Inferior parietal cortex (tissue), 1 donor: ENCODE data around the gene TFRC.
A peak's percentile ranks its signal among the peaks of the same experiment; 100 is the strongest.
"Not testable (repeated sequence)": the region's sequence is repeated elsewhere in the genome, so short reads cannot be mapped to it uniquely, and the experiment has no call there.

Experiments used
- DNase-seq: peaks from one replicate; pipeline ENCODE4 v3.0.0-alpha.2; 2016; ENCODE audit errors: extremely low spot score

Gene TFRC

DNA sequence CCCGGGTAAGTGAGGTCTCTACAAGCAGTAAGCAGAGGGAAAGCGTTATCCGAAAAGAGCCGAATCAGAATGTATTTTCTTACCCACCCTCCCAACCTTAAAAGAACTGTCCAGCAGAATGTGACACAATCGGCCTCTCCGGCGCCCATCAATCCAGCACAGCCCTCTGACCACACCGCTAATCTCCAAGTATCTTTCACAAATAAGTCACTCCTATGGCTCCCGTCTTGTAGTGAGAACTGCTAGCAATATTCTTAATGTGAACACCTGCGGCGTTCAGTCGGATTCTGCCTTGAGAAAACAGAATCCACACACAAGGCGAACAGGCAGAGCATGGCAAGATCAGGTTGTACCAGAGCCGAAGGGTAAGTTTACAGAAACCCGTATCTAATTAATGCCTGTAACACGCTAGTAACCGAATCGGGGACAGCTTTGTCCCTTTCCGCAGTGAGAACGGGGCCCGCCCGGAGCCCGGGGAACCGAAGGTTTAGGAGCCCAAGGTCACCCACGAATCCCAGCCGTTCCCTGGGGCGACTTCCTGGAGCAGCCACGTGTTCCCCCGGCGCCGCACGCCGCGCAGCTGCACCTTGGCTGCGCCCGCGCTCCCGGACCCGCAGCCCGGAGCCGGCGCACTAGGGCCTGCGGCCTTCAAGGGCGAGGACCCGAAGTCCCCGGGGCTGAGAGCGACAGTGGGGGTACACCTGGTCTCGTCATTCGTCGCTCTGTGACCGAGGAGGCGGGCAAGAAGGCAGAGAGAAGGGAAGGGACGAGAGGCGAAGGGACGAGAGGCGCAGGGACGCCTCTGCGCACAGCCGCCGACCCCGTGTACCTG lies 672 bp downstream of the TFRC start:
- DNase-seq = peak; percentile 68

GRCh38 chr3:196080101-196080846 lies 1.6 kb downstream of the TFRC start:
- DNase-seq = not testable (repeated sequence)

DNA sequence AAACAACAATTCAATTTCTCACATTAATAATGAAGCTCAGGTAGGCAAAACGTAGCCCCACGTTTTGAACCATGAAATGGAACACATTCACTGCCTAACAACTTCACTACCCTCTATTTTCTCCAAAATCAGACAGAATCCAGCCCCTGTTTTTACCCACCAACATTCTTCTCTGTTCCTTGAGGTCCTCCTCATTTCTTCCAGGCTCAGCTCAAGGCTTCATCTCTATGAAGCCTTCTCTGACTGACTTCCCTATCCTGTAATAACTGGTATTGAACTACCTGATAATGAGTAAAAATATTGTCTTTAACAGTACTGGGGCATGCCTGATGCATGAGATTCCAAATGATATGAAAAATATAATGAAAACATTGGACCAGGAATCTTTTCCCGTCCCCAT lies 2.2 kb downstream of the TFRC start:
- DNase-seq = no peak

GRCh38 chr3:196075013-196075412 lies 6.9 kb downstream of the TFRC start:
- DNase-seq = no peak

- DNase-seq = peak; percentile 90
Observed at GRCh38 chr3:196073255-196073753, 8.6 kb downstream of the TFRC start.

DNA sequence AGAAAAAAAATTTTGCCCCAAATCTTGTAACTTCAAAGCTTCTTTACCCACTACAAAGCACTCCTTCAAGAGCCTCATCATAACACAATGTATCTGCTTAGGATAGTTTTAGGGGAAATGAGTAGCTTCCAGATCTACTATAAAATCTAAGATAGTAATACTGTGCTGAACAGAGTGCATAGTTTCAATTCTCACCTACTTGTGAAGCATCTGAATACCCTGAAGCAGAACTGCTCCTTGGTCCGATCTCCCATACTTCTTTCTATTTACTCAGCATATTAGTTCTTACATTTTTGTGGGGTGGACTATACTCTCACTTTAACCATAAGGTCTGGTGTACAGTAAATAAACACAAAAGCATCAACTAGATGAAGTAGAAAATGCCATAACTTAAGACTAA lies 9.6 kb downstream of the TFRC start:
- no peak for DNase-seq

DNA sequence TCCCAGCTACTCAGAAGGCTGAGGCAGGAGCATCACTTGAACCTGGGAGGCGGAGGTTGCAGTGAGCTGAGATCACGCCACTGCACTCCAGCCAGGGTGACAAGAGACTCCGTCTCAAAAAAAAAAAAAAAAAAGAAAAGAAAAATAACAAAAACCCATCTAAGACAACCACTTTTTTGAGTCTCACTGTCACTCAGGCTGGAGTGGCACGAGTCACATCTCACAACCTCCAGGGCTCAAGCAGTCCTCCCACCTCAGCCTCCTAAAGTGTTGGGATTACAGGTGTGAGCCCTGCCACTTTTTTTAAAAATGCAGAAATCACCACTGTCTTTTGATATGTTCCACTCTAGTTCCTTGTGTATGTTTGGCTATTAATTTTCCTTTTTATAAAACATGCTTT lies 13.1 kb downstream of the TFRC start:
- DNase-seq = not testable (repeated sequence)

GRCh38 chr3:196067439-196067838 lies 14.5 kb downstream of the TFRC start:
- no peak for DNase-seq

DNA sequence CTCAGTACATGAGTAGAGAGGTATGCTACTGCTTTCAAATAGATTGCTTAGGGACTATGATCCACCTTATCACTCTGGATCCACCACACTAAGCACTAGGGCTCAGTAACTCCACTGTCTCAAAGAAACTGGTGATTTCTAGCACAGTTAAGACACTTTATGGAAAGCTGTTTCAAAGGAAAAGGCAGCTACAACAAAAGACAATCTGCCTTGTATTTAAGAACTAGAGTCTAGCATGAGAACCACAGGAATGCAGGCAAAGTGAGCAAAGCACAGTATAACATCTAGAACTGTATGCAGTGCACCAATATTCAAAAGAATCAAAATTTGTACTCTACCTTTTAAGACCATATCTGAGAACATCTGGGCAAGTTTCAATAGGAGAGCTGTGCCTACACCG lies 17.9 kb downstream of the TFRC start:
- DNase-seq = no peak

GRCh38 chr3:196063456-196063855 lies 18.4 kb downstream of the TFRC start:
- no peak for DNase-seq

DNA sequence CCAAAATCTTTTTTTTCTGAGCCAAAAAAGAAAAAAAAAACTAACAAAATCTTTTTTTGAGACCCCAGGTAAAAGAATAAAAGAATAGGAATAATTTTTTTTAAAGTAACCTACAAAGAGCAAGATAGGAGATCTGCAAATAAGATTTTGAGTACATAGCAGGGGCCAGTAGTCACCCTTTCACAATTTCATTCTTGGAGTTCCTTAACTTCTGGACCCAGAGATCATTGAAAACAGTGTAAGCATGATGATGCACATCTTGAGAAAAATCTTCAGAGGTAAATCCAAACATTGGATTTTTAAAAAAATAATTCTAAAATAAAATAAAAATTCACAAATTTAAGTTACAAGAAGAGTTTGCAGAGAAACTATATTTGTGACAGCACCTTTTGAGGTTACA lies 18.8 kb downstream of the TFRC start:
- no peak for DNase-seq

DNA sequence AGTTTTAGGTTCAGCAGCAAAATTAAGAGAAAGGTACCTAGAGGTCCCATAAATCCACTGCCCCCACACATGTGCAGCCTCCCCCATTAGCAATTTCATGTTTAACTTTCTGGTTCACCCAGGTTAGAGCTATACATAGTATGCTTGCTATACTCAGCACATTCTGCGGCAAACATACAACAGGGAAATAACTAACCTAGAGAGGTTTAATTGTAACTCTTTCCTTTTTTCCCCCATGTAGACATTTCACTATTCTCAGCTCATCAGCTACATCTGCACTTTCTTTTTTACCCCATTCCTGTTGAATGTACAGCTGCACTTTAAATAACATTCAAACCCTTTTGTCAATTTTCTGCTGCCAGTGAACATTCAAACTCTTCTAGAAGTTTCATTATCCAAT lies 21.1 kb downstream of the TFRC start:
- no peak for DNase-seq

GRCh38 chr3:196057760-196058331 lies 24.0 kb downstream of the TFRC start:
- DNase-seq = no peak

DNA sequence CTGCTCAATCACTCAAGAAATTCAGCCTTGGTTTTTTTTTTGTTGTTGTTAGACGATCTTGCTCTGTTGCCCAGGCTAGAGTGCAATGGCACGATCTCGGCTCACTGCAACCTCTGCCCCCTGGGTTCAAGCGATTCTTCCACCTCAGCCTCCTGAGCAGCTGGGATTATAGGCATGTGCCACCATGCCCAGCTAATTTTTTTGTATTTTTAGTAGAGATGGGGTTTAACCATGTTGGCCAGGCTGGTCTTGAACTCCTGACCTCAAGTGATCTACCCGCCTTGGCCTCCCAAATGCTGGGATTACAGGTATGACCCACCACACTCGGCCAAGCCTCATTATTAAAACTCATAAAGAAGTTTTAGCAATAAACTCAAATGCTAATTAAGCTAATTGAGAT lies 25.5 kb downstream of the TFRC start:
- not testable (repeated sequence) for DNase-seq

- no peak for DNase-seq
Observed at GRCh38 chr3:196055683-196056270, 26.1 kb downstream of the TFRC start.

DNA sequence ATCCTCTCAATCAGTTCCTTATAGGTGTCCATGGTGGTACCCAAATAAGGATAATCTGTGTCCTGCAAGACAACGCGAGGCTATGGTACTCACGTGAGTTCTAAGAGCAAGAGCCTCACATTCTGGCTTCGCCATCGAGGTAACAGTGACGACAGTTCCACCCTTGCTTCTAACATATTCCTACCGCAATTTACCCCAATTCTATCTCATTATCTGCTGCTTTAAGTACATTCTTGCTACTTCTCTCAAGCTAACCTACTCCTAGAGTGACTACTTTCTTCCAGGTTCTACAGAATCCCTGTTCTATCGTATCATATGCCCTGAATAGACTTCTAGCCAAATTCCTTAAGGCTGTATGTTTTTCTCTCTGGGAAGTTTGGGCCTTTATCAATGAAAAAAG lies 26.6 kb downstream of the TFRC start:
- no peak for DNase-seq

DNA sequence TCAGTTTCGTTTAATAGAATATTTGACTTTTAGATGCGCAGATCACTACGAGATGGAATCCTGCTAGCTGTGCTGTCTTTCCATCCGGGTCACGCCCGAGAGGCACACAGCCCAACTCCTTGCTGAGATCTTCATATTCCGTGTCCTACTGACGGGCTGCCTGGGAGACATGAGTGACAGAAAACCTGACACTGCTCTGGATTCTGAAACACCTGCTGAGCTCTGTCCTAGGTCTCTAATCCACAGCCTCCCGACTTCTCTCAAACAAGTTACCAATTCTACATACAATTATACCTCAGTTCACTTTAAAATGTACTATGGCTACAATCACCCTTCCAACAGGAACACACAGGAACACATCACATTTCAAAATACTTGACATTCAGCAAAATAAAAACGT lies 27.2 kb downstream of the TFRC start:
- no peak for DNase-seq

DNA sequence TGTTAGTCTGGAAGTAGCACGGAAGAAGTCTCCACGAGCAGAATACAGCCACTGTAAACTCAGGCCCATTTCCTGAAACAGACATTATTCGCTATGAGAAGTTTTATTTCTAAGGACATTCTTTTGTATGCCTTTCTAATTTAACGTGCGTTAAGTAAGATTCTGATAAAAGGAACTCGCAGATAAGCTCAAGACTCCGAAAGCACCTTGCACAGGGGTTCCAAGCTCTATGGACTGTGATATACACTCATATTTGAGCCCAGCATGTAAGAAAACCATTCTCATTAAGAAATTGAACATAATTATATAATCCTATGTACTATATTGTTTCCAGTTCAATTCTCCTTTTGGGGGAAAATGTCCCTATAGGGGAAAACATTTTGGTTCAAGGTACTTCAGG lies 28.4 kb downstream of the TFRC start:
- DNase-seq = no peak

DNA sequence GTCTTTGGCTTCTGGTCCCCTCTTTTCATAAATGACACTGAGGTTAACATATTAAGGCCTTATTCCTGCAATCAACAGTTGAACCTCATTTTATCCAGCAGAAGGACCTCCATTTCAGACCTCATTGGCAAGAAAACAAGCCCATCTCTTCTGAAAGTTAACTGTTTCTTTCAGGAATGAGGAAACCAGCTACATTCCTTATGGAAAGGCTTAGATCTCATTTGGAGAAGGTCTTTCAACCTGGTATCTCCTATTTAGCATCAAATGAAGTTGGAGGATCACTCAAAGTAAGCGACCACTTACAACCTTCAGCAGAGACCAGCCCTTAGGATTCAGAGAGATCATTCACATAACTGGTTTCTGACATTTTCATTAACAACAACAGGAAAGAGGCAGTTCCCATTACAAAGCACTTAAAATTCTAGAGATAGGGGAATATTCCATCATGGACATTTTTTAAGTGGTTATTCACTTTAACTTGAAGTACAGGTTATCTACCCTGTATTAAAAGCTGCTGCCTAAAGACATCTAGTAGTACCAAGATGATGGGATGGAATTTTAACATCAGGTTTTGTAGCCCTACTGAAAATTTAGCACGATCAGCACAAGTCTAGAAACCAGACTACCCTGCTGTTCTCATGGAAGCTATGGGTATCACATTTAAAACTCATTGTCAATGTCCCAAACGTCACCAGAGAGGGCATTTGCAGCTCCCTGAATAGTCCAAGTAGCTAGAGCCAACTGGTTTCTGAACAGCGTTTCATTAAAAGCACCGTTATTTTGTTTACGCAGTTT lies 30.4 kb downstream of the TFRC start:
- DNase-seq = no peak

- DNase-seq = no peak
Observed at GRCh38 chr3:196050597-196050996, 31.3 kb downstream of the TFRC start.

DNA sequence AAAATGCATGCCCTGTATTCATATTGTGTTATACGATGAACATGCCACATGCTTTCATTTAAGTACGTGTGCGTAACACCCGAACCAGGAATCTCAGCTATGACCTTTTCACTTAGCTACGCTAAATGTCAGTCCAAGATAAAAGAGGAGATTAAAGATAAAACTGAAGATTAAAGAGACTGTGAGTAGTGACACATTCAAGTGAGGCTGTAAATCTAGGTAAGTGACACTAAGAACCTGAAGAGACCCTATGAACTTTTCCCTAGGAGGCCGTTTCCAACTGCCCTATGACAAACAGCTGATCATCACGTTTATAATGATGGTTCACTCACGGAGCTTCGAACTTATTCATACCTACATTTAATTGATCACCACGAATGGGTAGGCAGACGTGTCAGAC lies 32.2 kb downstream of the TFRC start:
- DNase-seq = no peak
